NCI-H1092 (cell line): ENCODE data around the gene TTC4.

Experiments used
- DNase-seq: peaks from one replicate; lab custom pipeline; 2025; lab: John Stamatoyannopoulos, UW

Gene TTC4

GRCh38 chr1:54703471-54703870 lies 12.2 kb upstream of the TTC4 start:
- no peak for DNase-seq

GRCh38 chr1:54705153-54705552 lies 10.5 kb upstream of the TTC4 start:
- DNase-seq, result no peak

- DNase-seq, result no peak
These were observed 9.2 kb upstream of the TTC4 start for GRCh38 chr1:54706419-54706818.

GRCh38 chr1:54708385-54708784 lies 7.3 kb upstream of the TTC4 start:
- no peak for DNase-seq

DNA sequence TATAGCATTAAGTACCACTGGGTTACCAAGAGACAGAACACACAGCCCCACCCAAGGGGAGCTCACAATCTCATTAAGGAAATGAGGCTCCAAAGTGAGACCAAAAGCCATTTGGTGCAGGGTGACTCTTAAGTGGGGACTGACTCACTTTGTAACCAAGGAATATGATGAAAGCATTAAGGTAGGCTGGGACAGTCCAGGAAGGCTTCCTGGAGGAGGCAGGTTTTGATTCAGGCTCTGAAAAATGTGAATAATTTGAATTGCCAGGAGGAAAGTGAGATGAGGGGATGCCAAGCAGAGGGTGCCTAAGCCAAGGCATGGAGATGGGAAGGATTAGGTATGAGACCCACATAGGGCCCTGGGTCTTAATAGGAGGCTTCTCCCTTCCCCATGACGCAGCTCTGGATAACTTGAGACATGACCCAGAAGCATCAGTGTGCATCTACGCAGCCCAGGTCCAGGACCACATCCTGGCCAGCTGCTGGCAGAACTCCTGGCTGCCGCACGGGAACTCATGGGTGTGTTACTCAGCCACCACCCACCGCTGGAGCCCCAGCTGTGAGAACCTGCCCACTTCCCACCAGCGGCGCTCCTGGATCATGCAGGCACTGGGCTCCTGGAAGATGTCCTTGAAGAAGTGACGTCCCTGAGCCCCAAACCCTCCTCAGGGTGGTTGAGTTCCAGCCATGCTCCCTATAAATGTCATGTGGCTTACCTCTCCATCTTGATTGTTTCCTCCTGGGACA lies 5.9 kb upstream of the TTC4 start:
- DNase-seq, result no peak

- no peak for DNase-seq
These were observed 5.2 kb upstream of the TTC4 start for GRCh38 chr1:54710434-54710833.

GRCh38 chr1:54710841-54711240 lies 4.8 kb upstream of the TTC4 start:
- DNase-seq, result no peak

GRCh38 chr1:54711536-54711935 lies 4.1 kb upstream of the TTC4 start:
- no peak for DNase-seq

- DNase-seq, result no peak
These were observed 674 bp upstream of the TTC4 start for GRCh38 chr1:54714881-54715492.

DNA sequence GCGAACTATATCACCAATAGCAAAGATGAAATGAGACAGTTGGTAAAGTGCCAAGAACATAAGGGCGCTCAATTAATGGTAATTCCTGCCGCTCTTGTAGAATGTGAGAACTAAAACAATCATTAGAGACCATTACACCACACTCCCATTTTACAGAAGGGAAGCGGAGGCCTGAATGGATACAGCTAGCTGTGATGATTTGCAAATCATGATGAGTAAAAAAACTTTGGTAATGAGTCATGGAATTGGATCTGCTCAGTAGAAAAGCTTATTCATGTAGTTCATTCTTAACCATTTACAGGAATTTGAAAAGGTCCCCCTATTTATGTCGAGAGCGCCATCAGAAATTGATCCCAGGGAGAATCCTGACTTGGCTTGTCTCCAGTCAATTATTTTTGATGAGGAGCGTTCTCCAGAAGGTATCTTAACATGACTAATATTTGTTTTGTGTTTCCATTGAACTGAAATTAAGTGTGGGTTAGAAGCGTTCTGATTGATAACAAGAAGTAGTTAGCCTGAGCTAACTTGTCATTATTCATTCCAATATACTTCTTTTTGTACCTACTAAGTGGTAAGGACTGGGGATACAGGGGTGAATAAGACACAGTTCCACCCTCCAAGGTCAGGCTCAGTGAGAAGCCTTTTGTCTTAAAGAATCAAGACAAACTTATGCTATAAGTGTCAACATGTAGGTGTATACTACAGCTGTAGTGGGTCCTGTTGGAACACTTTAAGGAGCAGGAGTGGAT lies 812 bp downstream of the TTC4 start:
- DNase-seq, result no peak

DNA sequence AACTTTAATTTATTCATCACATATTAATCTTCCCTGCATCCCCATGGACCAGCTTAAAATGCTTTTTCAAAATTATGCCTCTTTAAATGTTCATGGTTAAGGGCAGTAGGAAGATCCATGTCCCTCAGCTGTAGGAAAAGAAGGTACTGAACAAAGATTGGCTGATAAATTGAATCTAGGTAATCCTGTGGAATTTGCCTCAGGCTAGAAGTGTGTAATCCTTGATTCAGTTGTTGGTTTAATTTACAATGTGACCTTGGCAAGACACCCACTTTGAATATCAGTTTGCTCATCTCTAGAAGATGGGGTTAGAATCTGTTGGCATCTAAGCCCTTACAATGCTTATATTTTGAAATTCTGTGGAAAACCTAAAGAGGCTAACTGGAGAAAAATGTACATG lies 6.1 kb downstream of the TTC4 start:
- DNase-seq, result no peak

- DNase-seq, result no peak
These were observed 8.3 kb downstream of the TTC4 start for GRCh38 chr1:54723985-54724384.

DNA sequence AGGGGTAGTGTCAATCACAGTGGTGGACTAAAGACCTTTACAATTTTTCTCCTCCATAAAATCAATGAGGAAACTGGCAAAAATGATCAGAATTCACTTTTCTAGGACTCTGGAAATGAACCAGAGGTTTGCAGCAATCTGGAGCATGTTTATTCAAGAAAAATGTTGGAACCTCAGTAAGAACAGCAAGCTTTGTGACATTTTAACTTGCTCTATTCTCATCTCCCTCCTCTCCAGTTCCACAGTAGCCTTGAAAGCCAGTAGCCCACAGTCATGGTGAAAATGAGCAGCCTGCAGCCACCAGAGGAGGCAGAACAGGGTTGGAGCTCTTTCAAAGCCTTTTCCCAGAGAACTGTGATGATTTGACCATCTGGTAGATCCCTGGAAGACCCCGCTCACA lies 9.1 kb downstream of the TTC4 start:
- no peak for DNase-seq

- no peak for DNase-seq
These were observed 12.4 kb downstream of the TTC4 start for GRCh38 chr1:54728027-54728426.

- DNase-seq, result no peak
These were observed 21.0 kb downstream of the TTC4 start for GRCh38 chr1:54736685-54737084.

DNA sequence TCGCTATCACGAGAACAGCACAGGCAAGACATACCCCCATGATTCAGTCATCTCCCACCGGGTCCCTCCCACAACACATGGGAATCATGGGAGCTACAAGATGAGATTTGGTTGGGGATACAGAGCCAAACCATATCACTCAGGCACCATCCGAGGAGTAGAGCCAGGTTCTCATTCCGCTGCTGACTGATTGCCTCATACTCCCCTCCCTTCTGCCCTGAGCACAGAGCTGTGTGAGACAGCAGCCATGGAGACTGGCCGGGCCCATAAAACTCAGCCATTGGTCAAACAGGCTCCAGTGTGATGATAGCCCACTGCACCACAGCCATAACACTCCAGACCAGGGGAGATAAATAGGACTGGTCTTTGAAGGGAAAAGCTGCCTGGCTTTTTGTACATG lies 22.6 kb downstream of the TTC4 start:
- DNase-seq, result no peak

GRCh38 chr1:54741531-54741930 lies 25.9 kb downstream of the TTC4 start:
- DNase-seq, result no peak

GRCh38 chr1:54742282-54742681 lies 26.6 kb downstream of the TTC4 start:
- DNase-seq, result no peak

DNA sequence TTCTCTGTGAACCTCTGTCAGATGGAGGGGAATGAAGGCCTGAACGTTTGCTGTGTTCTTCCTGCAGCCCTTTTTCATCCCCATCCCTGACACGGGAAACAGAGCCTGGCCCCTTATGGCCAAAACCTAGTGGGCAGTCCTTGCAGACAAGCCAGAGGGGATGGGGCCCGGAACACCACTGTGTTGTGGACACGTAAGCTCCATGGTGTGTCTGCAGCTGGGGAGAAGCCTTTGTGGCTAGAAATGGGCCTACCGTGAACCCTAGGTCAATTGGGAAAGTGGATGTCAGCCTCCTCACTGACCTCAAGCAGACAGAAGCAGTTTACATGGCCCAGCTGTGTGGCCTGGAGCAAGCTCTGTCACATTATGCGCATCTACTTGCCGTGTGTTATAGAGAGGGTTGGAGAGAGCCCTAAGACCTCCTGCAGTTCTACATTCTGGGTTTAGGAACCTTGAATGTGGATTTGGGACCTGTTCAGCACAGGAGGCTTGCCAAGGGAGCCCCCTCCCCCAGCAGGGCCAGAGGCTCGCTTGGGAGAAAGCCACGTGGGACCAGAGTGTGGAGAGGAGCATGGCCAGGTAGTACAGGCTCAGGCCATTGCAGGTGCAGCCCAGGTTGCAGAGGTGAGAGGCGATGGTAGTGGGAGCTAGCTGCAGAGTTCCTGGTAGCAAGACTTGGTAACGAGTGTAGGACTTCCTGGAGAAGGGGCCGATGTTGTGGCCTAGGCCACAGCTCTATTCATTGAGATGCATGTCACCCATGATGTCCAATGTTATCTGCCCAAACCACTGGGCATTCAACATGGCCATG lies 28.0 kb downstream of the TTC4 start:
- no peak for DNase-seq

DNA sequence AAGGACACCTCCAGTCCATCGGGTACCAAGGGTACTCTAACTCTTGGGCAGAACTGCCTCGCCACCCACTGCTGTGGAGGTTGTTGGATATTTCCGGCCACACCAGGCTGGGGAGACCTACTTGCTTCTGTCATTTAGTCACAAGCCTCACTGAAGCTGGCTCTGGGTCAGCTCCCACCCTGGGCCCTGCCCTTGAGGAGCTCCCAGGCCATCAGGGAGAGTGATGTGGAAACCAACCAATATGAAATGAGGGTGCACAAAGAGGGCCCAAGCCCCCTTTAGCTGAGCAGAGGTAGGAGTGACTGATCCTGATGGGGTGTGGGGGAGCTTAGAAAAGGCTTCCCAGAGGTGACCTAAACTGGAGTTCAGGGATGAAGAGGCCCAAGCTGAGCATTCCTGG lies 29.0 kb downstream of the TTC4 start:
- DNase-seq, result no peak

GRCh38 chr1:54745274-54745673 lies 29.6 kb downstream of the TTC4 start:
- DNase-seq, result no peak

DNA sequence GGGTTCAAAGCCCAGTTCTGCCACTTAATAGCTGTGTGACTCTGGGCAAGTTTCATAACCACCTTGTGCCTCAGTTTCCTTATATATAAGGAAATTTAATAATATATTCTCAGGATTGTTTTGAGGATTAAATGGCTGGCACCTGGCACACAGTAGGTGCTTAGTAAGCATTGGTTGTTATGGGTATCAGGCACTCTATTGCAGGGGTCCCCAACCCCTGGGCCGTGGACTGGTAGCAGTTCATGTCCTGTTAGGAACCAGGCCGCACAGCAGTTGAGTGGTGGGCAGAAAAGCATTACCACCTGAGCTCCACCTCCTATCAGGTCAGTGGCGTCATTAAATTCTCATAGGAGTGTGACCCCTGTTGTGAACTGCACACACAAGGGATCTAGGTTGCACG lies 30.2 kb downstream of the TTC4 start:
- no peak for DNase-seq
